Mesangial cell (primary cell): ENCODE data around the gene NTRK2. TPM values are rescaled to one million over a fixed set of nuclear protein-coding genes. Genes with fewer than 3 reads are reported as not detected.

Source experiments
- total RNA-seq: library from RNA; depleted of rRNA; stranded (reverse); fragments of >200 nt; gene quantifications from 2 replicates; pipeline ENCODE4 v1.2.3, GENCODE V29; 2015

NTRK2 gene
- under 0.01 and 0.13 TPM in 2 replicates for total RNA-seq

GRCh38 chr9:84669288-84670137, at the start of gene NTRK2:
Gene NTRK2, plus strand, starts transcription at chr9:84669729. Its CDS starts 1,020 bp downstream, at chr9:84670749.

